GM21529 (cell line): Measurements from ENCODE around the gene SLIT3.

Experiments used
- ATAC-seq: cut with Tn5 transposase; IDR thresholded peaks from one replicate; pipeline ENCODE4 v1.9.1; 2021; ENCODE audit not compliant: unreplicated experiment

The SLIT3 gene

GRCh38 chr5:169272111-169272510 is 28.8 kb downstream of the SLIT3 start:
- ATAC-seq: no peak

GRCh38 chr5:169270827-169271226 is 30.1 kb downstream of the SLIT3 start:
- ATAC-seq: no peak

- no peak for ATAC-seq
These were observed 32.9 kb downstream of the SLIT3 start for GRCh38 chr5:169268019-169268418.

GRCh38 chr5:169265888-169266287 is 35.1 kb downstream of the SLIT3 start:
- ATAC-seq: no peak

GRCh38 chr5:169263591-169263990 is 37.3 kb downstream of the SLIT3 start:
- ATAC-seq: no peak

GRCh38 chr5:169260896-169261569 is 39.9 kb downstream of the SLIT3 start:
- ATAC-seq: no peak

GRCh38 chr5:169258372-169259000 is 42.5 kb downstream of the SLIT3 start:
- no peak for ATAC-seq

GRCh38 chr5:169256191-169256590 is 44.7 kb downstream of the SLIT3 start:
- ATAC-seq: no peak

- no peak for ATAC-seq
These were observed 47.9 kb downstream of the SLIT3 start for GRCh38 chr5:169253071-169253470.

GRCh38 chr5:169251333-169252084 is 49.4 kb downstream of the SLIT3 start:
- ATAC-seq: no peak

GRCh38 chr5:169250887-169251286 is 50.1 kb downstream of the SLIT3 start:
- ATAC-seq: no peak

- ATAC-seq: no peak
These were observed 51.9 kb downstream of the SLIT3 start for GRCh38 chr5:169248996-169249395.

GRCh38 chr5:169248550-169248949 is 52.4 kb downstream of the SLIT3 start:
- no peak for ATAC-seq

- ATAC-seq: no peak
These were observed 56.1 kb downstream of the SLIT3 start for GRCh38 chr5:169244812-169245211.

- ATAC-seq: no peak
These were observed 57.1 kb downstream of the SLIT3 start for GRCh38 chr5:169243651-169244422.

- ATAC-seq: no peak
These were observed 58.1 kb downstream of the SLIT3 start for GRCh38 chr5:169242849-169243186.

GRCh38 chr5:169242175-169242848 is 58.6 kb downstream of the SLIT3 start:
- ATAC-seq: no peak

- ATAC-seq: no peak
These were observed 71.5 kb downstream of the SLIT3 start for GRCh38 chr5:169229342-169229892.

- ATAC-seq: no peak
These were observed 74.0 kb downstream of the SLIT3 start for GRCh38 chr5:169226895-169227294.

- no peak for ATAC-seq
These were observed 75.0 kb downstream of the SLIT3 start for GRCh38 chr5:169225830-169226356.
